HG03342 (cell line): ENCODE data around the gene FAM216A.
A peak's percentile ranks its signal among the peaks of the same experiment; 100 is the strongest.
"Not testable (repeated sequence)": the region's sequence is repeated elsewhere in the genome, so short reads cannot be mapped to it uniquely, and the experiment has no call there.

Experiments
- ATAC-seq: cut with Tn5 transposase; IDR thresholded peaks from one replicate; pipeline ENCODE4 v1.9.1; 2021; ENCODE audit warnings: mild to moderate bottlenecking, moderate library complexity; ENCODE audit not compliant: unreplicated experiment

The FAM216A gene

DNA sequence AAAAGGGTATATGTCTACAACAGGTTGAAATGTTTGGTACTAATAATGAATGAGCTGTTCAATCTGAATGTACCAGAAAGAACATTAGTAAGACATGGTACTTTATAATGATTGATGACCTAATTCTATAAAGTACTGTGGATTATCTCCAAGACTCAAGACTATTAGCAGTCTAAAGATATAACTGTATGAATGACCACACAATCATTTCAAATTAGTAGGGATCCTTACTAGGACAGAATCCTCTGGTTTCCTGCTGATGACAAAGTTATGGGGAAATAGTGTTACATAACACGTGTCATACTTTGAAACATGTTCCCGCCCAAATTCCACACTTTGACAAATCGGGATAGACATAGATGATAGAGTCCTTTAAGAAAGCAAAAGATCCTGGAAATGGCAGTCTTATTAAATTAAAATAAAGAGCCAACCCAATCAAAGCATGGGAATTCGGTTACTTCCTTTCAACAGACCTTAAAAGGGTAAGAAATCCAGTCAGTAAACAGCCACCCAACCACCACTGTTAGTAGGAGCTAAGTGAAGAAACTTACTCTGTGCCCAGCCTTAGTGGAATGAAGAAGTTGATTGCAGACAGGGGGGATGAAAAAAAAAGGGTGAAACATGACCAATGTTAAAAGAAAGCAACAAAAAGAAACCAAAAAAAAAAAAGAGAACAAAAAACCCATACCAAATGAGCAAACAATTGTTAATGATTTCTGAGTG, 30.5 kb downstream of the FAM216A start:
- ATAC-seq: no peak

GRCh38 chr12:110501399-110501751, 32.7 kb downstream of the FAM216A start:
- ATAC-seq: peak; percentile 15

DNA sequence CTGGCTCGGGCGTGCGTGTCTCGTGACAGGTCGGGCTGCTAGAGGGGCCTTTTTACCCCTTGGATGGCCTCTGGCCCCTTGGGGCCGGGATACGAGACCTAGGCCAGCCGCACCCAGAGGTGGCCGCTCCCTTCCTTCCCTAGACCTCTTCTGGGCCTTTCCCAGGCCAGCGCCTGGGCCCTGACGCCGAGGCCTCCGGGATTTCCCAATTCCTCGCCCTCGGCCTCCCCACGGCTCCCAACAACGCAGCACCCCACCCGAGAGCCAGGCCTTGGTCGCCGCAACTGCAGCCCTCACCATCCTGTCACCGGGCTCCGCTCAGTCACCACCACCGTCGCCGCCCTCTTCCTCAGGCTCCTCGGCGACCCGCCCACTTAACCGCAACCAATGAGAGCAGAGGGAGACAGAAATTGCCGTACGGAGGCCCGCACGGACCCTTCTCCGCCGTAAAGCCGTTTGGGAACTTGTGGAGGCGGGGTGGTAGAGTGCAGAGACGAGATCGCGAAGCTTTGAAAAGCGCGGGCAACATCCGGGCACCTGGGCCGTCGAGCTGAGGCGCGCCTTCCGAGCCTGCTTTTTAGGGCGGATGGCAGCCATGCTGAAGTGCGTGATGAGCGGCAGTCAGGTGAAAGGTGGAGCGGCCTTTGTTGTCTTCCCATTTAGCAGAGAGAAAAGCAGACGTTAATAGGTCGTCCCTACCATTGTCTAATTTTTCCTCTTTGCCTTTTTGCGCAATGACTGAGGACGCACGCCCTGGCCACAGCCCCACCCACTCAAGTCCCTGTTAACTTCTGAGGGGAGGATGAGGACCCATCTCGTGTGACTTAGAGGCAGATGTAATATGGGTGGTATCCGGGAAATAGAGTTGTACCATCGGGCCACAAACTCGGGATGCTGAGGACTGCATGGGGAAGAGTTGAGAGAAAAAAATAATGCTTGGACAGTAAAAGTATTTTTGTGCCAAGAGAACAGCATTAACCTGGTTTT, 33.4 kb downstream of the FAM216A start, which contains the start of the genes RAD9B and VPS29:
TSS of gene RAD9B (plus strand) at position 580 of the 987 bp plus-strand sequence. CDS start at position 587, 7 bp downstream.
TSS of gene VPS29 (minus strand) at position 360 of the 987 bp plus-strand sequence. CDS start at position 300, 60 bp downstream.
- ATAC-seq: peak; percentile 91

DNA sequence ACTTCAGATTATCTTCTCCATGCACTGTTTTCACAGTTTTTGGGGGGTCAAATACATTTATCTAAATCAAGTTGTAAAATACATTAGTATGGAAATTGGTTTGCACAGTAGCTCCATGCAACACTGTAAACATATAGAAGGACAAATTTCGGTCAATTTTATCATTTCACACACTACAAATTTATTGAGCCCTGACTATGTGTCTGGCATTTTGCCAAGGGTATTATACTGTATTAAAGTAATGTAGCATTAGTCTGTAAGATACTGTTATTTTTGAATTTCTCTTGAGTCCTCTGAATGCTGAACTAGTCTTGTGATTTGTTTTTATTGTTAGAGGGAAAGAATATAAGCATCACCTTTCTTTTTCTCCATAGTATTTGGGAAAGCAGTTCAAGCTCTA, 34.8 kb downstream of the FAM216A start:
- no peak for ATAC-seq

DNA sequence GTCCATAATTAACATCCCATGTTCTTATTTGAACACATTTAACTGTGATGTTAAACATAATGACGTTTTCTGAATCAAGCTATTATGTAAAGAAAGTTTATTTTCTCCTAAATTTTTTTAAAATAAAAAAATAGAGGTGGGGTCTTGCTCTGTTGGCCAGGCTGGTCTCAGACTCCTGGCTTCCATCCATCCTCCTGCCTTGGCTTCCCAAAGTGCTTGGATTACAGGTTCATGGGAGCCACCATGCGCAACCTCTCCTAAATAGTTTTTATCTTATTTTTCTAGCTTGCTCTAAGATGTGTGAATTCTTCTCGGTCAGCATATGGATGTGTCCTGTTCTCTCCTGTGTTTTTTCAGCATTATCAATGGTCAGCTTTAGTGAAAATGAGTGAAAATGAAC, 36.7 kb downstream of the FAM216A start:
- no peak for ATAC-seq

GRCh38 chr12:110508071-110508586, 39.5 kb downstream of the FAM216A start:
- ATAC-seq: no peak

GRCh38 chr12:110513842-110514241, 45.2 kb downstream of the FAM216A start:
- ATAC-seq: no peak

DNA sequence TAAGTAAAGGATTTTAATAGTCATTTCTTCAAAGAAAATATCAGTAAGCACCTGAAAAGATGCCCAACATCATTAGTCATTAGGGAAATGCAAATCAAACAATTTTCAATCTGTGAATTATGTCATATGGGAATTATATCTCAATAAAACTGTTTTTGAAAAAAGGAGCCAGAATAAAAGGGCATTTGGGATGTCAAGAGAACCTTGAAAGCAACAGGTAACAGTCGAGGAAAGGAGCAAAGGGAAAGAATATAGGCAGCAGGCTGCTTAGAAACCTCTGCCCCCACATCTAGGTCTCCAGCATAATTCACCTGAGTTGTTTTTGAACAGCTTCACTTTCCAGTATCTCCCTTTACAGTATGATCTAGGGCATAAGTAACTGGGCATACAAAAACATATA, 45.7 kb downstream of the FAM216A start:
- ATAC-seq: no peak

DNA sequence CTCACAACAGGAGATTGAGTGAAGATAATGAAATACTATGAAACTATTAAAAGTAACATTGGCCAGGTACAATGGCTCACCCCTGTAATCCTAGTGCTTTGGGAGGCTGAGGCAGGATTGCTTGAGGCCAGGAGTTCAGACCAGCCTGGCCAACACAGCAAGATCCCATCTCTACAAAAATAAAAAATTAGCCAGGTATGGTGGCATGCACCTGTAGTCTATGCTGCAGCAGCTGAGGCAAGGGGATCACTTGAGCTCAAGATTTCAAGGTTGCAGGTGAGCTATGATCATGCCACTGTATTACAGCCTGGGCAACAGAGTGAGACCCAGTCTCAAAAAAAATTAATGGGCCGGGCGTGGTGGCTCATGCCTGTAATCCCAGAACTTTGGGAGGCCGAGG, 48.4 kb downstream of the FAM216A start:
- ATAC-seq: no peak

GRCh38 chr12:110518014-110518413, 49.4 kb downstream of the FAM216A start:
- not testable (repeated sequence) for ATAC-seq

DNA sequence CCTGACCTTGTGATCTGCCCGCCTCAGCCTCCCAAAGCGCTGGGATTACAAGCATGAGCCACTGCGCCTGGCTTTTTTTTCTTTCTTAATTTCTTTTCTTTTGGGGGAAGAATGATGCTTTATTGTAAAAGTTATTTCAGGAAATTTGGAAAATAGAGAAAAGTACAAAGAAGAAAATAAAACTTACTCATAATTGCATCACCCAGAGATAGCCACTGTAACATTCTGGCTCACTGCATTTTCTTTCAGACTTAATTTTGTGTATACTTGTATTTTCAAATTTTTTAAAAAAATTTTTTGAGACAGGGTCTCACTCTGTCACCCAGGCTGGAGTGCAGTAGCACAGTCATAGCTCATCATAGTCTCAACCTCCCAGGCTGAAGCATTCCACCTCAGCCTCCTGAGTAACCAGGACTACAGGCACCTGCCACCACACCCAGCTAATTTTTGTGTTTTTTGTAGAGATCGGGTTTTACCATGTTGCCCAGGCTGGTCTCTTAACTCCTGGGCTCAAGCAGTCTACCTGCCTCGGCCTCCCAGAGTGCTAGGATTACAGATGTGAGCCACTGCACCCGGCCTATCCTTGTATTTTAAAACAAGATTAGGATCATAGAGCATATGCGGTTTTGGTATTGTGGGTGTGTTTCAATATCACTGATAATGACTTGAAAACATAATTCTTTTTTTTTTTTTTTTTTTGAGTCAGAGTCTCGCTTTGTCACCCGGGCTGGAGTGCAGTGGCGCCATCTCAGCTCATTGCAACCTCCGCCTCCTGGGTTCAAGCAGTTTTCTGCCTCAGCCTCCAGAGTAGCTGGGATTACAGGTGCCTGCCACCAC, 52.4 kb downstream of the FAM216A start:
- ATAC-seq: not testable (repeated sequence)

GRCh38 chr12:110528277-110528839, 59.7 kb downstream of the FAM216A start:
- no peak for ATAC-seq

- no peak for ATAC-seq
These were observed 61.9 kb downstream of the FAM216A start for GRCh38 chr12:110530511-110530910.

- ATAC-seq: peak; percentile 86
These were observed 63.2 kb downstream of the FAM216A start for GRCh38 chr12:110531741-110532333.

DNA sequence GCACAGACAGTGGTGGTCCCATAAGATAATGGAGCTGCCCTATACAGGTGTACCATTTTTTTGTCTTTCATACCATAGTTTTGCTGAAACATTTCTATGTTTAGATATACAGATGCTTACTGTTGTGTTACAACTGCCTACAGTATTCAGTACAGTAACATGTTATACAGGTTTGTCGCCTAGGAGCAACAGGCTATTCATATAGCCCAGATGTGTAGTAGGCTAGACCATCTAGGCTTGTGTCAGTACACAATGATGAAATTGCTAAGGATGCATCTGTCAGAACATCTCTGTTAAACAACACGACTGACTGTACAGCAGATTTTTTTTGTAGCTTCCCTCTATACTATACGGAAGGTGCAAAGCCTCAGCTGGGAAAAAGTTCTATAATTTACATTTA, 64.0 kb downstream of the FAM216A start:
- no peak for ATAC-seq

GRCh38 chr12:110533607-110534006, 65.0 kb downstream of the FAM216A start:
- ATAC-seq: no peak

- no peak for ATAC-seq
These were observed 66.2 kb downstream of the FAM216A start for GRCh38 chr12:110534811-110535210.

- no peak for ATAC-seq
These were observed 68.4 kb downstream of the FAM216A start for GRCh38 chr12:110536834-110537604.
